Measurements from ENCODE around the gene RMDN2.

RMDN2 gene

DNA sequence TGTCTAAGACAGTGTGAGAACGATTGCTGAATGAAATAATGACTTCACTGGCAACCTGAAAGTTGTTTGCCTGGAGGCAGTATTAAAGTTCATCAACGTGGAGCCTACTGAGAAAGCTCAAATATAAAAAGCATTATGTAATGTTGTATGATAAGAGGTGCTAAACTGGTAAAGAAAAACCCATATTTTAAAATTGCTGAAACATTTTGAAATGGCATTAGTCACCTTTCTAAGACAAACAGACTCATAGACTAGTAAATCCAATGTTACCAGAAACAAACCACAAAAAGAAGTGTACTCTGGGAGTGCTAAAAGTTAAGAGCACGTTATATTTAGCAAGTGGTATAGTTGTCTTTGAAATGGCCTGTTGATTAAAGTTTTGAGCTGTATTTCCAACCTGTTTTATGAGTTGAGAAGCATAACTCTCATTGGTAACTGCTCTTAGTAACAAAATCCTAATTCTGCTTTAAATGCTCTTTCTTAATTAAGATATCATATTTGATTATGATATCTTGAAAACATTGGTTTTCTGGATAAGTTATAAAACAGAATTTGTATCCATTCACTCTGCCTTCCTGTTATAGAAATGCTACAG is 88.2 kb downstream of the RMDN2 start:
- Histone ChIP-seq H3K4me3 (ENCODE audit: low read depth, low read length) (no peak overlapping the region), H3K36me3 (ENCODE audit: control insufficient read depth in 2 of 2, insufficient read depth in 1 of 2, low read length in 2 of 2) (no peaks in the 10 kb centered on the region), H3K4me1 (ENCODE audit: control insufficient read depth, insufficient read depth, low read length) (peaks cover 24% of the 10 kb centered on the region), H3K27ac (ENCODE audit: extremely low read depth, low read depth, low read length) (peak overlapping the region; percentile 38; the same call in 1 of the 2 replicates), H3K9me3 (ENCODE audit: control insufficient read depth, insufficient read depth, low read depth, low read length) (no peaks in the 10 kb centered on the region)
- CTCF ChIA-PET, result interaction anchor here (1.5 kb wide), 1 partner anchor 33 kb away, joined by 4 read pairs; no protein-coding TSS in a partner anchor
- POLR2A ChIA-PET, result interaction anchor here (0.6 kb wide), 1 partner anchor 540 kb away, joined by 3 read pairs; no protein-coding TSS in a partner anchor
- TF ChIP-seq ZFP69B (tag by site-specific recombination; IDR thresholded peaks at IDR 0.05) (0 out of 2 replicates have a peak, but pooled peaks have one; percentile 32), OSR2 (tag by site-specific recombination; IDR thresholded peaks at IDR 0.05) (peak; percentile 67; the same call in 1 of the 2 replicates), WT1 (tag by site-specific recombination; IDR thresholded peaks at IDR 0.05) (peak; percentile 60; the same call in 1 of the 2 replicates), ZNF530 (tag by site-specific recombination; IDR thresholded peaks at IDR 0.05; ENCODE audit: low read depth) (no peak), HOXD13 (CRISPR knock-in tag; IDR thresholded peaks at IDR 0.05; ENCODE audit: borderline replicate concordance) (0 out of 2 replicates have a peak, but pooled peaks have one; percentile 13), MZF1 (tag by site-specific recombination; IDR thresholded peaks at IDR 0.05; ENCODE audit: borderline replicate concordance) (0 out of 2 replicates have a peak, but pooled peaks have one; percentile 15), ZNF654 (tag by site-specific recombination; IDR thresholded peaks at IDR 0.05; ENCODE audit: low read depth) (peak; percentile 4; the same call in 1 of the 2 replicates), ZNF658 (tag by site-specific recombination; IDR thresholded peaks at IDR 0.05) (no peak), ZFP41 (tag by site-specific recombination; IDR thresholded peaks at IDR 0.05; ENCODE audit: borderline replicate concordance) (no peak), SCRT1 (tag by site-specific recombination; IDR thresholded peaks at IDR 0.05; ENCODE audit: borderline replicate concordance) (peak; percentile 45; the same call in 1 of the 2 replicates), ZNF629 (tag by site-specific recombination; IDR thresholded peaks at IDR 0.05) (peak; percentile 67), GLIS2 (tag by site-specific recombination; IDR thresholded peaks at IDR 0.05) (no peak), ZBTB7A (tag by site-specific recombination; IDR thresholded peaks at IDR 0.05; ENCODE audit: low read depth) (no peak), SCRT2 (tag by site-specific recombination; IDR thresholded peaks at IDR 0.05) (peak; percentile 89)
- TF ChIP-seq, protein P1, sequence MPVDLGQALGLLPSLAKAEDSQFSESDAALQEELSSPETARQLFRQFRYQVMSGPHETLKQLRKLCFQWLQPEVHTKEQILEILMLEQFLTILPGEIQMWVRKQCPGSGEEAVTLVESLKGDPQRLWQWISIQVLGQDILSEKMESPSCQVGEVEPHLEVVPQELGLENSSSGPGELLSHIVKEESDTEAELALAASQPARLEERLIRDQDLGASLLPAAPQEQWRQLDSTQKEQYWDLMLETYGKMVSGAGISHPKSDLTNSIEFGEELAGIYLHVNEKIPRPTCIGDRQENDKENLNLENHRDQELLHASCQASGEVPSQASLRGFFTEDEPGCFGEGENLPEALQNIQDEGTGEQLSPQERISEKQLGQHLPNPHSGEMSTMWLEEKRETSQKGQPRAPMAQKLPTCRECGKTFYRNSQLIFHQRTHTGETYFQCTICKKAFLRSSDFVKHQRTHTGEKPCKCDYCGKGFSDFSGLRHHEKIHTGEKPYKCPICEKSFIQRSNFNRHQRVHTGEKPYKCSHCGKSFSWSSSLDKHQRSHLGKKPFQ (tag by site-specific recombination; IDR thresholded peaks at IDR 0.05), result peak; percentile 68; the same call in 1 of the 2 replicates
- TF ChIP-seq, protein P2, sequence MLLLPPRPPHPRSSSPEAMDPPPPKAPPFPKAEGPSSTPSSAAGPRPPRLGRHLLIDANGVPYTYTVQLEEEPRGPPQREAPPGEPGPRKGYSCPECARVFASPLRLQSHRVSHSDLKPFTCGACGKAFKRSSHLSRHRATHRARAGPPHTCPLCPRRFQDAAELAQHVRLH (tag by site-specific recombination; IDR thresholded peaks at IDR 0.05), result 0 out of 2 replicates have a peak, but pooled peaks have one; percentile 60
- TF ChIP-seq, protein P3, sequence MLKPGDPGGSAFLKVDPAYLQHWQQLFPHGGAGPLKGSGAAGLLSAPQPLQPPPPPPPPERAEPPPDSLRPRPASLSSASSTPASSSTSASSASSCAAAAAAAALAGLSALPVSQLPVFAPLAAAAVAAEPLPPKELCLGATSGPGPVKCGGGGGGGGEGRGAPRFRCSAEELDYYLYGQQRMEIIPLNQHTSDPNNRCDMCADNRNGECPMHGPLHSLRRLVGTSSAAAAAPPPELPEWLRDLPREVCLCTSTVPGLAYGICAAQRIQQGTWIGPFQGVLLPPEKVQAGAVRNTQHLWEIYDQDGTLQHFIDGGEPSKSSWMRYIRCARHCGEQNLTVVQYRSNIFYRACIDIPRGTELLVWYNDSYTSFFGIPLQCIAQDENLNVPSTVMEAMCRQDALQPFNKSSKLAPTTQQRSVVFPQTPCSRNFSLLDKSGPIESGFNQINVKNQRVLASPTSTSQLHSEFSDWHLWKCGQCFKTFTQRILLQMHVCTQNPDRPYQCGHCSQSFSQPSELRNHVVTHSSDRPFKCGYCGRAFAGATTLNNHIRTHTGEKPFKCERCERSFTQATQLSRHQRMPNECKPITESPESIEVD (tag by site-specific recombination; IDR thresholded peaks at IDR 0.05), result peak; percentile 97
- TF ChIP-seq, protein P4, sequence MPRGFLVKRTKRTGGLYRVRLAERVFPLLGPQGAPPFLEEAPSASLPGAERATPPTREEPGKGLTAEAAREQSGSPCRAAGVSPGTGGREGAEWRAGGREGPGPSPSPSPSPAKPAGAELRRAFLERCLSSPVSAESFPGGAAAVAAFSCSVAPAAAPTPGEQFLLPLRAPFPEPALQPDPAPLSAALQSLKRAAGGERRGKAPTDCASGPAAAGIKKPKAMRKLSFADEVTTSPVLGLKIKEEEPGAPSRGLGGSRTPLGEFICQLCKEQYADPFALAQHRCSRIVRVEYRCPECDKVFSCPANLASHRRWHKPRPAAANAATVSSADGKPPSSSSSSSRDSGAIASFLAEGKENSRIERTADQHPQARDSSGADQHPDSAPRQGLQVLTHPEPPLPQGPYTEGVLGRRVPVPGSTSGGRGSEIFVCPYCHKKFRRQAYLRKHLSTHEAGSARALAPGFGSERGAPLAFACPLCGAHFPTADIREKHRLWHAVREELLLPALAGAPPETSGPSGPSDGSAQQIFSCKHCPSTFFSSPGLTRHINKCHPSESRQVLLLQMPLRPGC (tag by site-specific recombination; IDR thresholded peaks at IDR 0.05), result 0 out of 2 replicates have a peak, but pooled peaks have one; percentile 44
- TF ChIP-seq, protein P5, sequence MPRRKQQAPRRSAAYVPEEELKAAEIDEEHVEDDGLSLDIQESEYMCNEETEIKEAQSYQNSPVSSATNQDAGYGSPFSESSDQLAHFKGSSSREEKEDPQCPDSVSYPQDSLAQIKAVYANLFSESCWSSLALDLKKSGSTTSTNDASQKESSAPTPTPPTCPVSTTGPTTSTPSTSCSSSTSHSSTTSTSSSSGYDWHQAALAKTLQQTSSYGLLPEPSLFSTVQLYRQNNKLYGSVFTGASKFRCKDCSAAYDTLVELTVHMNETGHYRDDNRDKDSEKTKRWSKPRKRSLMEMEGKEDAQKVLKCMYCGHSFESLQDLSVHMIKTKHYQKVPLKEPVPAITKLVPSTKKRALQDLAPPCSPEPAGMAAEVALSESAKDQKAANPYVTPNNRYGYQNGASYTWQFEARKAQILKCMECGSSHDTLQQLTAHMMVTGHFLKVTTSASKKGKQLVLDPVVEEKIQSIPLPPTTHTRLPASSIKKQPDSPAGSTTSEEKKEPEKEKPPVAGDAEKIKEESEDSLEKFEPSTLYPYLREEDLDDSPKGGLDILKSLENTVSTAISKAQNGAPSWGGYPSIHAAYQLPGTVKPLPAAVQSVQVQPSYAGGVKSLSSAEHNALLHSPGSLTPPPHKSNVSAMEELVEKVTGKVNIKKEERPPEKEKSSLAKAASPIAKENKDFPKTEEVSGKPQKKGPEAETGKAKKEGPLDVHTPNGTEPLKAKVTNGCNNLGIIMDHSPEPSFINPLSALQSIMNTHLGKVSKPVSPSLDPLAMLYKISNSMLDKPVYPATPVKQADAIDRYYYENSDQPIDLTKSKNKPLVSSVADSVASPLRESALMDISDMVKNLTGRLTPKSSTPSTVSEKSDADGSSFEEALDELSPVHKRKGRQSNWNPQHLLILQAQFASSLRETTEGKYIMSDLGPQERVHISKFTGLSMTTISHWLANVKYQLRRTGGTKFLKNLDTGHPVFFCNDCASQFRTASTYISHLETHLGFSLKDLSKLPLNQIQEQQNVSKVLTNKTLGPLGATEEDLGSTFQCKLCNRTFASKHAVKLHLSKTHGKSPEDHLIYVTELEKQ (tag by site-specific recombination; IDR thresholded peaks at IDR 0.05; ENCODE audit: borderline replicate concordance), result peak; percentile 63
- TF ChIP-seq, protein P6, sequence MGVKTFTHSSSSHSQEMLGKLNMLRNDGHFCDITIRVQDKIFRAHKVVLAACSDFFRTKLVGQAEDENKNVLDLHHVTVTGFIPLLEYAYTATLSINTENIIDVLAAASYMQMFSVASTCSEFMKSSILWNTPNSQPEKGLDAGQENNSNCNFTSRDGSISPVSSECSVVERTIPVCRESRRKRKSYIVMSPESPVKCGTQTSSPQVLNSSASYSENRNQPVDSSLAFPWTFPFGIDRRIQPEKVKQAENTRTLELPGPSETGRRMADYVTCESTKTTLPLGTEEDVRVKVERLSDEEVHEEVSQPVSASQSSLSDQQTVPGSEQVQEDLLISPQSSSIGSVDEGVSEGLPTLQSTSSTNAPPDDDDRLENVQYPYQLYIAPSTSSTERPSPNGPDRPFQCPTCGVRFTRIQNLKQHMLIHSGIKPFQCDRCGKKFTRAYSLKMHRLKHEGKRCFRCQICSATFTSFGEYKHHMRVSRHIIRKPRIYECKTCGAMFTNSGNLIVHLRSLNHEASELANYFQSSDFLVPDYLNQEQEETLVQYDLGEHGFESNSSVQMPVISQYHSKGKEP (tag by site-specific recombination; IDR thresholded peaks at IDR 0.05), result peak; percentile 77; the same call in 1 of the 2 replicates
- TF ChIP-seq, protein P7, sequence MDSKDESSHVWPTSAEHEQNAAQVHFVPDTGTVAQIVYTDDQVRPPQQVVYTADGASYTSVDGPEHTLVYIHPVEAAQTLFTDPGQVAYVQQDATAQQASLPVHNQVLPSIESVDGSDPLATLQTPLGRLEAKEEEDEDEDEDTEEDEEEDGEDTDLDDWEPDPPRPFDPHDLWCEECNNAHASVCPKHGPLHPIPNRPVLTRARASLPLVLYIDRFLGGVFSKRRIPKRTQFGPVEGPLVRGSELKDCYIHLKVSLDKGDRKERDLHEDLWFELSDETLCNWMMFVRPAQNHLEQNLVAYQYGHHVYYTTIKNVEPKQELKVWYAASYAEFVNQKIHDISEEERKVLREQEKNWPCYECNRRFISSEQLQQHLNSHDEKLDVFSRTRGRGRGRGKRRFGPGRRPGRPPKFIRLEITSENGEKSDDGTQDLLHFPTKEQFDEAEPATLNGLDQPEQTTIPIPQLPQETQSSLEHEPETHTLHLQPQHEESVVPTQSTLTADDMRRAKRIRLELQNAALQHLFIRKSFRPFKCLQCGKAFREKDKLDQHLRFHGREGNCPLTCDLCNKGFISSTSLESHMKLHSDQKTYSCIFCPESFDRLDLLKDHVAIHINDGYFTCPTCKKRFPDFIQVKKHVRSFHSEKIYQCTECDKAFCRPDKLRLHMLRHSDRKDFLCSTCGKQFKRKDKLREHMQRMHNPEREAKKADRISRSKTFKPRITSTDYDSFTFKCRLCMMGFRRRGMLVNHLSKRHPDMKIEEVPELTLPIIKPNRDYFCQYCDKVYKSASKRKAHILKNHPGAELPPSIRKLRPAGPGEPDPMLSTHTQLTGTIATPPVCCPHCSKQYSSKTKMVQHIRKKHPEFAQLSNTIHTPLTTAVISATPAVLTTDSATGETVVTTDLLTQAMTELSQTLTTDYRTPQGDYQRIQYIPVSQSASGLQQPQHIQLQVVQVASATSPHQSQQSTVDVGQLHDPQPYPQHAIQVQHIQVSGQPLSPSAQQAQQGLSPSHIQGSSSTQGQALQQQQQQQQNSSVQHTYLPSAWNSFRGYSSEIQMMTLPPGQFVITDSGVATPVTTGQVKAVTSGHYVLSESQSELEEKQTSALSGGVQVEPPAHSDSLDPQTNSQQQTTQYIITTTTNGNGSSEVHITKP (tag by site-specific recombination; IDR thresholded peaks at IDR 0.05), result peak; percentile 39; the same call in 1 of the 2 replicates

Data from HEK293 (cell line).